Activated T-cell treated with anti-CD3 and anti-CD28 coated beads, Interleukin-2, amount 50 U/mL, for 24 hours (primary cell): ENCODE data around the gene SHISA7.
A peak's percentile ranks its signal among the peaks of the same experiment; 100 is the strongest.
"Not testable (repeated sequence)": the region's sequence is repeated elsewhere in the genome, so short reads cannot be mapped to it uniquely, and the experiment has no call there.

Source experiments
- DNase-seq: peaks from one replicate; pipeline ENCODE4 v3.0.0-alpha.2; 2020
- H3K27ac Mint-ChIP-seq: 2 replicates; pipeline ENCODE4 v1.8.0; 2020; ENCODE audit warnings: mild to moderate bottlenecking, mixed read lengths
- H3K27me3 Mint-ChIP-seq: 2 replicates; pipeline ENCODE4 v1.8.0; 2020; ENCODE audit warnings: mixed read lengths
- H3K36me3 Mint-ChIP-seq: 2 replicates; pipeline ENCODE4 v1.8.0; 2020; ENCODE audit warnings: low read depth, mixed read lengths
- H3K4me1 Mint-ChIP-seq: 2 replicates; pipeline ENCODE4 v1.8.0; 2020; ENCODE audit warnings: low read depth, mixed read lengths
- H3K4me3 Mint-ChIP-seq: 2 replicates; pipeline ENCODE4 v1.8.0; 2020; ENCODE audit warnings: mild to moderate bottlenecking, moderate library complexity, mixed read lengths
- H3K9me3 Mint-ChIP-seq: 2 replicates; pipeline ENCODE4 v1.8.0; 2020; ENCODE audit warnings: mixed read lengths

Gene SHISA7

DNA sequence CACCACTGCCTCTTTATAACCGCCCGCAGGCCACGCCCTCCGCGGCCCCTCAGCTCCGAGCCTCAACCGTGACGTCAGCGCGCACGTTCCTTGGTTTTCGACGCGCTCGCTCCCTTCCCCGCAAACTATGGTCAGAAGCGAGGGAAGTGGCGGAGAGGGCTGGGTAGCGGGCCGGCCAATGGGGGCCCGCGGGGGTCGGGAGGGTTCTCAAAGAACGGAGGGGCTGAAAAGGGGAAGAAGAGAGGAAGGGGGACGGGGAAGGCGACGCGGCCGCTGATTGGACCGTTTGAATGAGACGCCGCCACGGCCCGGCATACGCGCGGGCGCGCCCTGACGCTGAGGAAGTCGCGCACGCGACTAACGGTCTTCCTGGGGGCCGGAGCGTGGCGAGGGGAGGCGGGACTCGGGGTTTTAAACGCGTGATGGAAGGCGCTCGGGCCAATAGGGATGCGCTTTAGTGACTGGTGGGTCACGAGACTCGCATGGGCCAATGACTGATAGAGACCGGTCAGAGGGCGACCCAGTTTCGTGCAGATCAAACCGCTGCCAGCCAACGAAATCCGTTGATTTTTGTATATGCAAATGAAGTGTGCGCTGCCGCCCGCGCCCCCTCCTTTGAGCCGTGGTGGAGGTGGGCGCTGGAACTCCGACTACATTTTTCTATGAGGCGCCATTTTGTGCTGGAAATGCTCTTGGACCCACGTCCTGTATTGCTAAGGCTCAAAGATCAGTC lies 35.1 kb downstream of the SHISA7 start:
- DNase-seq, result peak; percentile 97
- Mint-ChIP-seq H3K4me1 (peaks cover 37% of the 10 kb centered on the region), H3K9me3 (peaks cover 10% of the 10 kb centered on the region), H3K4me3 (peak overlapping the region; percentile 92), H3K36me3 (peaks cover 50% of the 10 kb centered on the region), H3K27me3 (no peaks in the 10 kb centered on the region), H3K27ac (peak overlapping the region; percentile 99)

DNA sequence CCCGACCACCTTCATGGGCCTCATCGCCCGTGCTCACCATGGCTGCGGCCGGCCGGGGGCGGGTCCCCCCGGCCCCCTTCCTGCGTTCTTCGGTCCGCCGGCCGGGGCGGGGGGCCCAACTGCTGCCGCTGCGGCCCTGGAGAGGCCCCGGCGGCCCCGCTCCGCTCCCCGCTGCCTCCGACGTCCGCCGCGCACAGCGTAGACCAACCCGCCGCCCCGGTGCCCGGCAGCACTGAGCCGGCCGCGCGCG lies 35.6 kb downstream of the SHISA7 start, which contains the start of gene UBE2S:
Gene UBE2S, minus strand, starts transcription at position 239 of the 250 bp plus-strand sequence. Its CDS starts 199 bp downstream, at position 40.
- Mint-ChIP-seq H3K4me3 (peak within 1 kb of the TSS; percentile 92), H3K9me3 (peaks cover 10% of the 10 kb centered on the region), H3K27ac (peak within 1 kb of the TSS; percentile 99), H3K36me3 (peaks cover 55% of the 10 kb centered on the region), H3K4me1 (peaks cover 40% of the 10 kb centered on the region)
- DNase-seq, H3K27me3 Mint-ChIP-seq: not testable (repeated sequence)

DNA sequence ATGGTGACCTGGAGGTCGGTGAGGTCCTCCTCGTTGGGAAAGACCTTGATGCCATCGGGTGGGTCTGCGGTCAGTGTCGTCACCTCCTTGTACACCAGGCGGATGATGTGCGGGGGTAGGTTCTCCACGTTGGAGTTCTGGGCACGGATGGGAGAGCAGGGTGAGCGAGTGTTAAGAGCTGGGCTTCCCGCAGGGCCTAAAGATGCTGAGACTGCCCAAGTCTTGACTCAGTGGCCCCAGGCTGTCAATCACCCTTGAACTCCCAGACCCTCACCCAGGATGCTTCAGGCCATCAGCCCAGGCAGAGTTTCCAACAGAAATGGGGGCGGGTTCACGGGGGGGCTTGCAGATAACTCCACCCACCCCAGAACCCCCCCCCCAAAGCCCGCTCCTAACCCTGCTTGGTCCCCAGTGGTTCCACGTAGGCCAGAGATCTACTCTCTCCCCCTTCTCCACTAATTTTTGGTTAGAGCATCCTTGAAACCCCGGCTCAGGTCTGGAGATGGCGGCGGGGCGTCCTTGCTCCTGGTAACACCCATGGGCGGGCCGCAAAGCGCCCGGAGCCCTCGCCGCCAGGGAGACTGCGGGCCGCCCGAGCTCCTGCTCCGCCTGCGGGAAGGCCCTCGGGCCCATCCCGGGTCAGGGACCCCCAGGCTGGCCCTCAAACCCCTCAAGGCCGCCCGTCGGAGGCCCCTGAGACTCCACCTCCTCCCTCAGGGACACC lies 36.1 kb downstream of the SHISA7 start:
- Mint-ChIP-seq H3K27ac (peak overlapping the region; percentile 92), H3K27me3 (no peaks in the 10 kb centered on the region), H3K4me3 (peak overlapping the region; percentile 92), H3K9me3 (peaks cover 10% of the 10 kb centered on the region), H3K36me3 (peaks cover 60% of the 10 kb centered on the region), H3K4me1 (peaks cover 41% of the 10 kb centered on the region)
- DNase-seq, result no peak

DNA sequence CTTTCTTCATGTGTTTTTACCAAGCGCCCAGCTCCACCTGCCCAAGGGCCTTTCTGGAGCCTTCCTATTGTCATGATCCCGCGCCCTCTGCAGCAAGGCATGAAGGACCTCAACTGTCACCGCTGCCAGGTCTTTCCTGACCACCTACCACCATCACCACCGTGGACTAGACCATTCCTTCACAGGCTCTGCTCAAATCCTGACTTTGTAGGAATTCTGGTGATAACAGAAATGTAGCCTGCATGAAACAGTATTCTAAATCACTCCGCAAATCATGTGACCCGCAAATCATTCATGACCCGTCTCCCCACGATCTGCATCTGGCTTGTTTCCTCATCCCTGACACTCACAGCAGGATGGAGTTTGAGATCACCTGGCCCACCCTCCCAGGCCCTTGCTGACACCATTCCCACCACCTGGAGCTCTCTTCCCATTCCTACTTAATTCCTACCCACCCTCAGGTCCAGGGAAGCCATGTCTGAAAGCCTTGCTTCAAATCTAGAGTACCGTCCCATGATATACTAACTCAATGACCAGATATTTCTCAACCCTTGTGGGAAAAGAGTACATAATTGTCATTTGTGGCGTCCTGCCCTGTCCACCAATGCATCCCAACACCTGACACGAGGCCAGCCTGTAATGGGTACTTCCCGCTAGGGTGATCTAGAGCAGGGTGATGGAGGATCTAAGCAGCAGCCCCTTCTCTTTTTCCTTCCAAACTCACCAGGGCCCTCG lies 36.8 kb downstream of the SHISA7 start:
- Mint-ChIP-seq H3K4me1 (peaks cover 41% of the 10 kb centered on the region), H3K27me3 (no peaks in the 10 kb centered on the region), H3K4me3 (peak overlapping the region; percentile 92), H3K9me3 (peaks cover 10% of the 10 kb centered on the region), H3K27ac (peak overlapping the region; percentile 92), H3K36me3 (peaks cover 65% of the 10 kb centered on the region)
- DNase-seq, result no peak

DNA sequence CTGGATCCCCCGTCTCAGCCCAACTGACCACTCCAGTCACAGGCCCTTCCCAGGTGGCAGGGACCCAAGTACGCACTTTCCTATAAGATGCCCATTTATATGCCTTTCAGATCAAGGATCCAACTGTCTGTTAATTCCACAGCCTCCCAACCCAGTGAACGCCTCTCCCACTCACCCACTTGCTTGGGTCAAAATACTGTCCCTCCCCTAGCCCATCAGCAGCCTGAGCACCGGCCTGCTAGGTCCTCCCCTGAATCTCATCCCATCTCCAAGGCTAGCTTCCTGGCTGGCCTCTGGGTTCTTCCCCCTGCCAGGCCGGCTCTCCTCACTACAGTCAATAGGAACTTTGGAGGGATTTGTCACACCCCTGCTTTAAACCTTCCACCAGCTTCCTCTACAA lies 37.5 kb downstream of the SHISA7 start:
- H3K4me3 Mint-ChIP-seq, result peak overlapping the region; percentile 92
- H3K36me3 Mint-ChIP-seq, result peaks cover 71% of the 10 kb centered on the region
- H3K9me3 Mint-ChIP-seq, result peaks cover 10% of the 10 kb centered on the region
- peak overlapping the region; percentile 92 for H3K27ac Mint-ChIP-seq
- no peak for DNase-seq
- H3K4me1 Mint-ChIP-seq, result peaks cover 41% of the 10 kb centered on the region
- H3K27me3 Mint-ChIP-seq, result no peaks in the 10 kb centered on the region

DNA sequence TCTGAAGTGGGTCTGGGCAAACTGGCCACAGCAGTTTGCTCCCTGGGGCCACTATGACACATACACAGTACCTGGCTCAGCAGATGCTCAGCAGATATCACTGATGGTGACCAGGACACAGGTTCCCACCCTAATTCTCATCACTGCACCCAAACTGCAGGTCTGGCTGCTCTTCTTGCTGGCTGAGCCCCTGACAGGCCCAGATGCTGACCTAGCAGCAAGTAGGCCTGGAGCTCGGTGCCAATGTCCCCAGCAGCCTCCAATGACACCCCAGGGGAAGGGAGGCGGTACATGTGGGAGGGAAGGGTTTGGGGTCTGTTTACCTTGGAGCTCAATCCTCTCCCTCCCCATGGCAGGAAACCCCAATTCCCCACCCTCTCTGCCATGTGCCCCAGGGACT lies 40.6 kb downstream of the SHISA7 start:
- H3K36me3 Mint-ChIP-seq, result peaks cover 75% of the 10 kb centered on the region
- DNase-seq, result no peak
- H3K9me3 Mint-ChIP-seq, result no peaks in the 10 kb centered on the region
- H3K4me1 Mint-ChIP-seq, result peaks cover 51% of the 10 kb centered on the region
- H3K4me3 Mint-ChIP-seq, result peak overlapping the region; percentile 36
- H3K27me3 Mint-ChIP-seq, result no peaks in the 10 kb centered on the region
- H3K27ac Mint-ChIP-seq, result no peak overlapping the region

DNA sequence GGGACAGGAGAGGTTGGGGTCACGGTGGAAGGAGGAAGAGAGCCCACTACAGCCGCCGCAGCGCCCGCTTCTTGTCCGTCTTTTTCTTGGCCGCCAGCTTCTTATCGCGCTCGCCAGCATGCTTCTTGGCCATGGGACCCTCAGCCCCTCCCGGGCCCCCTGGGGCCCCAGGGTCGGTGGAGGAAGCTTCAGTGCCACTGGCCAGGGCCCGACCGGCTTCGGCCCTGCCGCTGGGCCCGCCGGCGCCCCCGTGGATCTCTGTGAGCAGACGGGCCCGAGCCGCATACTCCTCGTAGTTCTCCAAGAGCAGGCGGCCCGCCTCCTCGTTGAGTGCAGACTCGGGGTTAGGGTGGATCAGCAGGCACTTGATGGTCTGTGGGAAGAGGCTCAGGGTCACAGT lies 41.7 kb downstream of the SHISA7 start:
- Mint-ChIP-seq H3K4me1 (peaks cover 48% of the 10 kb centered on the region), H3K36me3 (peaks cover 66% of the 10 kb centered on the region), H3K27ac (peak overlapping the region; percentile 44)
- not testable (repeated sequence) for H3K27me3 Mint-ChIP-seq, H3K9me3 Mint-ChIP-seq, DNase-seq, H3K4me3 Mint-ChIP-seq

DNA sequence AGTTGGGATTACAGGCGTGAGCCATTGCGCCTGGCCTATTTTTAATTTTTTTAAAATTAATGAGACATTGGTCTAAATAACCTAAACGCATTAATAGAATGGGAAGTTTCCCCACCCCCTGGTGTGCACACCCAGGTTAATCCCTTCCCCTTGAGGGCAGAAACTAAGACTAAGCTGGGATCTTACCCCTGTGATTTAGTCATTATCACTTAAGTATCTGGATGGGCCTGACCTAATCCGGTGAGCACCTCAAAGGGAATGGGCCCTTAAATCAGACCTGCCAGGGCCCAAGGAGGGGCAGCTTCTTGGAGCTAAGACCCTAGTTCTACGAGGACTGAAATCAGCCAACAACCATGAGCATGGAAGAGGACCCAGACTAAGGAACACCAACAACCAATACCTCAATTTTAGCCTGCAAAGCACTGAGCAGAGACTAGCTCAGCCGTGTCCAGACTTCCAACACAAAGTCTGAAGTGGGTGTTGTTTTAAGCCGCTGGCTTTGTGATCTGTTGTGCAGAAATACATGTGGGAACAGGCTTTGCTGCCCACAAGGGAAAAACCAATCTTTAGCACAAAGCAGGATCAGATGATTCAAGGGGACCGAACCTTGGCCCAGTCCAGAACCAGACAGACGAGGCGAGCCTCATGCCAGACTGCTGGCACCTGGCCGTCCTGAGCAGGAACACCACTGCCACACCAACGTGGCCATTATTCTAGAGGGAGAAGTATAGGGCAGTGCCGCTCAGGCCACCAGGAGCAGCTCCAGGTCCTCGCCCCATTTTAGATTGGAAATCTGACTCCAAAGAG lies 42.6 kb downstream of the SHISA7 start:
- Mint-ChIP-seq H3K9me3 (no peaks in the 10 kb centered on the region), H3K4me3 (no peak overlapping the region), H3K4me1 (peaks cover 39% of the 10 kb centered on the region), H3K36me3 (peaks cover 57% of the 10 kb centered on the region), H3K27me3 (no peaks in the 10 kb centered on the region), H3K27ac (no peak overlapping the region)
- no peak for DNase-seq

DNA sequence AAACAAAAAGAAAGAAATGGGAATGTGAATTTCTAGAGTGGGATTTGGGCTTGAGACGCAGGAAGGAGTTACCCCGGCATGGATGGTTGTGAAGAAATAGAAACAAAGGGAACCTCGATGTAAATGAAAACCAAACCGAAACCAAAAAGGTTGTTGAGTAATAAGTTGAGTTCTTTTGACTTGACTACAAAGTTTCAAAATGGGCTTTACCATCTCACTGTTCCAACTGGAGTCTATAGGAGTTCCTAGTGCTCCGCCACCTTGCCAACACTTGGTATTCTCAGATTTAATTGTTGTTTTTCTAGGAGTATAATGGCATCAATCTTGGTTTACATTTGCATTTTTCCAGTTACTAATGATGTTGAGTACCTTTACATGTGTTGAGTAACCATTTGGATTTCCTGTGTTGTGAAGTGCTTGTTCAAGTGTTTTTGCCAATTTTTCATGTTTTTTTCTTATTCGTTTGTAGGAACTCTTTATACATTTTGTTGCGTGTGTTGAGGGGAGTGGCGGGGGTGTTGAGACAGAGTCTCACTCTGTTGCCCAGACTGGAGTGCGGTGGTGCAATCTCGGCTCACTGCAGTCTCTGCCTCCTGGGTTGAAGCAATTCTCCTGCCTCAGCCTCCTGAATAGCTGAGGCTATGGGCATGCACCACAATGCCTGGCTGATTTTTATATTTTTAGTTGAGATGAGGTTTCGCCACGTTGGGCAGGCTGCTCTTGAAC lies 44.7 kb downstream of the SHISA7 start:
- H3K4me1 Mint-ChIP-seq, result peaks cover 29% of the 10 kb centered on the region
- H3K4me3 Mint-ChIP-seq, result no peak overlapping the region
- H3K9me3 Mint-ChIP-seq, result no peaks in the 10 kb centered on the region
- H3K36me3 Mint-ChIP-seq, result peaks cover 37% of the 10 kb centered on the region
- H3K27ac Mint-ChIP-seq, result peak overlapping the region; percentile 19
- no peak for DNase-seq
- H3K27me3 Mint-ChIP-seq, result no peaks in the 10 kb centered on the region

DNA sequence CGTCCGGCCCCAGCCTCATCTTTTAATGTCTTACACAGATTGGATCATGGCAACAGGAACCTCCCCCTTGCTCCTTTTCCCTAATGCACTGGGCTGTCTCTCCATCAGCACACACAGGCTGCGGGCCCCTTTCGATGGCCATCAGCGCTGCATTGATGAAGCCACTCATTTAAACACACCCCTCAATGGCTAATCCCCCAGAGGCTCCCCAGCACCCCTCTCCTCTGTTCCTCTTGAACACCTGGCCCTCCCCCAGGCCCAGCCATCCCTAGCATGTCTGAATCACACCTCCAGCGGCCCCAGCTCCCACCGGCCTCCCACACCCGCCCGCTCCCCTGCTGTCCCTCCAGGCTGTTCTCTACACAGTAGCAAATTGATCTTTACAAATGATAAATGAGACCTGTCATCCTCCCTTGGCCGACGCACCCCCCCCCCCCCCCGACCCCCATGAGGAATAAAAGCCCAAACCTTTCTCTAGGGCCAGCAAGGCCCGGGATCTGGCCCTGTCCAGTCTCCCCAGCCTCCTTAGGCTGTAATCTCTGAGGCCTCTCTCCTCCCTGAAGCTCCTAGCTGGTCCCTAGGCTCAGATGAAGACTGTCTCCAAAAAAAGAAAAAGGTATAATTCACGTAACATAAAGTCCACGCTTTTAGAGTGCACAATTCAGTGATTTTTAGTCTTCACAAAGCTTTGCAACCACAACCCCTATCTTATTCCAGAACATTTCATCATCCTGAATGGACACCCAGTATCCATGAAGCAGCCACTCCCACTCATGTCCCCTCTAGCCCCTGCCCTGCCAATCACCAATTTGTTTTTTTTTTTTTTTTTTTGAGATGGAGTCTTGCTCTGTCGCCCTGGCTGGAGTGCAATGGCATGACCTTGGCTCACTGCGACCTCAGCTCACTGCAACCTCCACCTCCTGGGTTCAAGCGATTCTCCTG lies 50.0 kb downstream of the SHISA7 start:
- no peak for DNase-seq
- Mint-ChIP-seq H3K36me3 (peaks cover 38% of the 10 kb centered on the region), H3K4me1 (peaks cover 27% of the 10 kb centered on the region), H3K27ac (peak overlapping the region; percentile 79), H3K27me3 (no peaks in the 10 kb centered on the region), H3K9me3 (no peaks in the 10 kb centered on the region), H3K4me3 (no peak overlapping the region)

DNA sequence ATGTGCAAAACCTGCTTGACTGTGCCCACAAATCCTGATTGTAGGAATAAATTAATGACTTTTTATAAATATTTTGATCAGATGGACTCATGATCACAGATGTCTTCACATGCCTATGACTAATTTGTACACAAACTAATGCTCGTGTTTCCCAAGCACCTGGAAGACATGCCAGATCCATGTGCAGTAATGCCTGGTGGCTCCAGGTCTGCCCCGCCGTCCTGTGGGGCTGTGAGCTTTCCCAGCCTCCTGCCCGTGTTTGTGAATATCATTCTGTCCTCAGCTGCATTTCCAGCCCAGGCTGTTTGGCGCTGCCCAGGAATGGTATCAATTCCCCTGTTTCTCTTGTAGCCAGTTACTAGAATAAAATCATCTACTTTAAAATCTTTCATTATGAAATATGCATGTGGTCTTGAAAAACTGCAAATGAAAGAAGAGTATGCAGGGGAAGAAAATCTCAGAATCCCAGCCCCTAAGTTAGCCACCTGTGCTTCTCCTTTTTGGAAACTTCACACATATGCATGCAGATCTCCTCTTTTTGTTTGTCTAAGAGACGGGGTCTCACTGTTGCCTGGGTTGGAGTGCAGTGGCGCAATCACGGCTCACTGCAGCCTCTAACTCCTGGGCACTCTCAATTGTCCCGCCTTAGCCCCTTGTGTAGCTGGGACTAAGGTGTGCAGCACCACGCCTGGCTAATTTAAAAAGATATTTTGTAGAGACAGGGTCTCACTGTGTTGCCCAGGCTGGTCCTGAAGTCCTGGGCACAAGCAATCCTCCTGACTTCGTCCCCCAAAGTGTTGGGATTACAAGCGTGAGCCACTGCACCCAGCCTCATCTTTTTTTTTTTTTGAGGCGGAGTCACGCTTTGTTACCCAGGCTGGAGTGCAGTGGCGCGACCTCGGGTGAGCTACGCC lies 51.1 kb downstream of the SHISA7 start:
- Mint-ChIP-seq H3K27me3 (no peaks in the 10 kb centered on the region), H3K27ac (peak overlapping the region; percentile 82), H3K9me3 (no peaks in the 10 kb centered on the region), H3K36me3 (peaks cover 49% of the 10 kb centered on the region), H3K4me3 (no peak overlapping the region), H3K4me1 (peaks cover 31% of the 10 kb centered on the region)
- no peak for DNase-seq

DNA sequence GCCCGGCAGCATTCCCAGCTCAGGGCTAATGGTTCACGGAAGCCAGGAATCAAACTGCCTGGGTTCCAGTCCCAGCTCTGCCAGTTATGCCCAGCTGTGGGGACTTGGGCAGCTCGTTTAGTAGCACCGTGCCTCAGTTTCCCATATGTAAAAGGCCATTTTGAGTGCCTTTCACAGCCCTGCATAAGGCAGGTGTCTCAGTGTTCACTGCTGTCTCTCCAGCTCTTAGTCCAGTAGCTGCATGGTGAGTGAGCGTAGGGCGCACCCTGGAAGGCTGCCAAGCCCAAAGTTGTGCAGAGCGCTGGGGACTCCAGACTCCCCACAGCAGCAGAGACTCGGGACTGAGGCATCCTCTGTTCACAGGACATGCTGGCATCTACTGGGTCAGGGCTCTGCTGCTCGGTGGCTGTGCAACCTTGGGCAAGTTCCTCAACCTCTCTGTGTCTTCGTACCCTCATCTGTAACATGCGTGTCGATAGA lies 51.9 kb downstream of the SHISA7 start:
- Mint-ChIP-seq H3K36me3 (peaks cover 56% of the 10 kb centered on the region), H3K27ac (peak overlapping the region; percentile 82), H3K27me3 (no peaks in the 10 kb centered on the region), H3K9me3 (no peaks in the 10 kb centered on the region), H3K4me1 (peaks cover 34% of the 10 kb centered on the region), H3K4me3 (no peak overlapping the region)
- DNase-seq, result peak; percentile 56
